Spleen (tissue), 11 donors: ENCODE results near the gene XIRP1. TPM values are rescaled to one million over a fixed set of nuclear protein-coding genes. Genes with fewer than 3 reads are reported as not detected.

Source experiments
- DNase-seq: peaks from one replicate; pipeline ENCODE4 v3.0.0-alpha.2; 2020
- H3K27ac ChIP-seq, 8 donors: fragments of 200-600 bp; sonication (generic) in 7 of 8; 1 replicate in 4 of 8; 2 replicates in 4 of 8; pipeline versions ENCODE4 v1.5.0 to v1.8.0; 2016 to 2021; ENCODE audit warnings: inconsistent platforms in 4 of 8, mild to moderate bottlenecking in 4 of 8, moderate library complexity in 1 of 8
- H3K27me3 ChIP-seq, 7 donors: fragments of 200-600 bp; sonication (generic) in 6 of 7; replicated peaks in 1 of 7; 1 replicate in 4 of 7; 2 replicates in 3 of 7; pipeline versions ENCODE4 v1.5.0 to v1.8.0; 2016 to 2021; ENCODE audit warnings: inconsistent platforms in 3 of 7, mild to moderate bottlenecking in 1 of 7
- H3K36me3 ChIP-seq, 6 donors: fragments of 200-600 bp; sonication (generic) in 5 of 6; 1 replicate in 4 of 6; 2 replicates in 2 of 6; pipeline versions ENCODE4 v1.5.0 to v1.8.0; 2016 to 2021; ENCODE audit warnings: inconsistent platforms in 2 of 6
- H3K4me1 ChIP-seq, 6 donors: fragments of 200-600 bp; sonication (generic) in 5 of 6; 1 replicate in 3 of 6; 2 replicates in 3 of 6; pipeline versions ENCODE4 v1.5.0 to v1.8.0; 2016 to 2021; ENCODE audit warnings: inconsistent platforms in 3 of 6
- H3K4me3 ChIP-seq, 8 donors: fragments of 200-600 bp; sonication (generic) in 7 of 8; 1 replicate in 4 of 8; 2 replicates in 4 of 8; pipeline versions ENCODE4 v1.5.0 to v1.8.0; 2016 to 2021; ENCODE audit warnings: inconsistent platforms in 4 of 8, mild to moderate bottlenecking in 4 of 8, moderate library complexity in 2 of 8
- H3K9me3 ChIP-seq, 8 donors: fragments of 200-600 bp; sonication (generic) in 7 of 8; 1 replicate in 4 of 8; 2 replicates in 4 of 8; pipeline versions ENCODE4 v1.5.0 to v1.8.0; 2016 to 2021; ENCODE audit warnings: inconsistent platforms in 4 of 8
- POLR2A ChIP-seq, 3 donors: fragments of 450-650 bp; IDR thresholded peaks; one replicate each; pipeline ENCODE4 v1.5.1; 2017; ENCODE audit warnings: antibody characterized with exemption in 3 of 3, mild to moderate bottlenecking in 1 of 3
- POLR2AphosphoS5 ChIP-seq, 3 donors: sonication (generic); formaldehyde crosslinking; IDR thresholded peaks; one replicate each; pipeline ENCODE4 v1.5.1; 2017; ENCODE audit warnings: antibody characterized with exemption in 3 of 3
- WGBS, 5 donors: extraction: QIAGEN DNeasy Blood & Tissue Kit in 3 of 5; methylation state at CpG; one replicate each; pipeline versions ENCODE4 v1.1.5 to v1.1.7; 2013 to 2018; 5-methylcytosine and 5-hydroxymethylcytosine counted together
- intact Hi-C: fragments of 100-400 bp; cut with DNase I; formaldehyde crosslinking; loops from one replicate; pipeline ENCODE4 v1.15.0; 2023; ENCODE audit warnings: low total_unique reads
- polyA plus RNA-seq, 3 donors: library from polyadenylated mRNA; stranded (reverse); fragments of 200-250 nt; gene quantifications; one replicate each; pipeline ENCODE4 v1.2.1, GENCODE V29; 2013
- total RNA-seq, 7 donors: library from RNA; depleted of rRNA in 3 of 7; stranded (reverse); fragments of >200 nt in 3 of 7; fragmentation: NEBNext Ultra II Directional in 4 of 7; extraction: Animal tissue kit (Norgen Biotek cat#: 25700) in 4 of 7; gene quantifications; one replicate each; pipeline versions ENCODE4 v1.1.0 to v1.2.1, GENCODE V29; 2016 to 2021
- TF ChIP-seq, protein P1 (sequence below), 11 experiments: fragments of 200-600 bp in 7 of 11; fragments of 450-650 bp in 4 of 11; sonication (generic) in 4 of 11; IDR thresholded peaks in 8 of 11; conservative IDR thresholded peaks in 3 of 11; 1 replicate in 7 of 11; 2 replicates in 4 of 11; pipeline versions ENCODE4 v1.4.0 to v1.8.0; 2016 to 2021; ENCODE audit warnings: antibody characterized with exemption in 11 of 11, inconsistent platforms in 4 of 11, mild to moderate bottlenecking in 1 of 11
- donor health status: healthy with polysubstance abuse.
- donor health status: DM: no; HTN: no; CAD: no; lungs with moderate emphysema.
- donor health status: DM: no; HTN: no; CAD: no.
- donor health status: Bipolar disorder and iron deficiency.
- donor health status: healthy.
- donor health status: DM: no; HTN: no; CAD: no.
- donor health status: DM: yes; HTN: yes; CAD: no.

The XIRP1 gene
- total and polyA plus RNA-seq, 10 donors, result 0.06 to 0.70 (median 0.27) TPM; not detected in 3

DNA sequence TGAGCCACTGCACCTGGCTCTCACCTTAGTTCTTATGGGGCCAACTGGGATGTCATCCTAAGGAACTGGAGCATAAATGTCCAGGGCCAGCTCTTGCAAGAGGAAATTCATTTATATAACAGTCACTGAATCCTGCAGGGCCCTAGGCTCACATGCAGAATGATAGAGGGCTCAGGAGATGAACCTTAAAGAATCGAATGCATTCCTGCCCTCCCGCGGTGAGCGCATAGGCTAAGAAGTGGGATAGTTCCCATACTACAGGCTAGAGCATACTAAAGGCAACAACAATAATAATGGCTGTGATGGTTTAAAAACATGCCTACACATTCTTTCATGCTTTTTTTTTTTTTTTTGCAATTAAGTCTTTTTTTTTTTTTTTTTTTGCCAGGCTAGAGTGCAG, 21.9 kb downstream of the XIRP1 start:
- H3K4me3 ChIP-seq, result no peak overlapping the region
- TF ChIP-seq POLR2A (IDR thresholded peaks at IDR 0.05), result no peak
- TF ChIP-seq, protein P1, sequence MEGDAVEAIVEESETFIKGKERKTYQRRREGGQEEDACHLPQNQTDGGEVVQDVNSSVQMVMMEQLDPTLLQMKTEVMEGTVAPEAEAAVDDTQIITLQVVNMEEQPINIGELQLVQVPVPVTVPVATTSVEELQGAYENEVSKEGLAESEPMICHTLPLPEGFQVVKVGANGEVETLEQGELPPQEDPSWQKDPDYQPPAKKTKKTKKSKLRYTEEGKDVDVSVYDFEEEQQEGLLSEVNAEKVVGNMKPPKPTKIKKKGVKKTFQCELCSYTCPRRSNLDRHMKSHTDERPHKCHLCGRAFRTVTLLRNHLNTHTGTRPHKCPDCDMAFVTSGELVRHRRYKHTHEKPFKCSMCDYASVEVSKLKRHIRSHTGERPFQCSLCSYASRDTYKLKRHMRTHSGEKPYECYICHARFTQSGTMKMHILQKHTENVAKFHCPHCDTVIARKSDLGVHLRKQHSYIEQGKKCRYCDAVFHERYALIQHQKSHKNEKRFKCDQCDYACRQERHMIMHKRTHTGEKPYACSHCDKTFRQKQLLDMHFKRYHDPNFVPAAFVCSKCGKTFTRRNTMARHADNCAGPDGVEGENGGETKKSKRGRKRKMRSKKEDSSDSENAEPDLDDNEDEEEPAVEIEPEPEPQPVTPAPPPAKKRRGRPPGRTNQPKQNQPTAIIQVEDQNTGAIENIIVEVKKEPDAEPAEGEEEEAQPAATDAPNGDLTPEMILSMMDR (IDR thresholded peaks at IDR 0.05 in 8 of 11, conservative IDR thresholded peaks at IDR 0.05 in 3 of 11), result no peak
- no peak for TF ChIP-seq POLR2AphosphoS5 (IDR thresholded peaks at IDR 0.05)
- intact Hi-C loops, result no loop called here
- no peak overlapping the region for H3K27ac ChIP-seq
- no peaks in the 10 kb centered on the region for H3K27me3 ChIP-seq
- H3K36me3 ChIP-seq, result no peaks in the 10 kb centered on the region
- no peak for DNase-seq
- WGBS, 5 donors, result 94 to 98% (median 94%) methylated on average over 4 of the region's 4 CpGs
- H3K9me3 ChIP-seq, result no peaks in the 10 kb centered on the region
- H3K4me1 ChIP-seq, result peaks cover 0 to 27% (median 15%) of the 10 kb centered on the region in 6 donors

DNA sequence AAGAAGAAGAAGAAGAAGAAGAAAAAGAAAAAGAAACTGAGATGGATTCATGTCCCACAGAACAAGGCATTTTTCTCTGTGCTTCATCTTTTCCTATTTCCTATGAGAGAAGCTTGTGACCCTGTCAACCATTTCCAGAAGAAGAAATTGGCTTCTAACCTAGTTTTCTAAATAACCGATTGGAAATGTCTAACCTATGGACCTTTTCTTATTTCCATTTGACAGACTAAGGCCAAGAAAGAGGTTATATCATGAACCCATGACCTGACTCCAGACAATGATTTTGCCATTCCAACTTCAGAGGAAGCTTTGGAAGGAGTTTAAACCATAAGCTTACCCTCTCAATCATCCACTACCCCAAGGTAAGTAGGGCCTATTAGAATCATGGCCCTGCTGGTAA, 22.7 kb downstream of the XIRP1 start:
- no peaks in the 10 kb centered on the region for H3K27me3 ChIP-seq
- DNase-seq, result no peak
- no peaks in the 10 kb centered on the region for H3K9me3 ChIP-seq
- 12 to 77% (median 50%) methylated on average over 1 of the region's 1 CpG for WGBS, 5 donors
- intact Hi-C loops, result no loop called here
- no peak overlapping the region for H3K27ac ChIP-seq
- TF ChIP-seq, protein P1 (IDR thresholded peaks at IDR 0.05 in 8 of 11, conservative IDR thresholded peaks at IDR 0.05 in 3 of 11), result no peak
- TF ChIP-seq POLR2A (IDR thresholded peaks at IDR 0.05), result no peak
- TF ChIP-seq POLR2AphosphoS5 (IDR thresholded peaks at IDR 0.05), result no peak
- H3K4me1 ChIP-seq, result peaks cover 0 to 27% (median 15%) of the 10 kb centered on the region in 6 donors
- H3K4me3 ChIP-seq, result no peak overlapping the region
- H3K36me3 ChIP-seq, result no peaks in the 10 kb centered on the region

DNA sequence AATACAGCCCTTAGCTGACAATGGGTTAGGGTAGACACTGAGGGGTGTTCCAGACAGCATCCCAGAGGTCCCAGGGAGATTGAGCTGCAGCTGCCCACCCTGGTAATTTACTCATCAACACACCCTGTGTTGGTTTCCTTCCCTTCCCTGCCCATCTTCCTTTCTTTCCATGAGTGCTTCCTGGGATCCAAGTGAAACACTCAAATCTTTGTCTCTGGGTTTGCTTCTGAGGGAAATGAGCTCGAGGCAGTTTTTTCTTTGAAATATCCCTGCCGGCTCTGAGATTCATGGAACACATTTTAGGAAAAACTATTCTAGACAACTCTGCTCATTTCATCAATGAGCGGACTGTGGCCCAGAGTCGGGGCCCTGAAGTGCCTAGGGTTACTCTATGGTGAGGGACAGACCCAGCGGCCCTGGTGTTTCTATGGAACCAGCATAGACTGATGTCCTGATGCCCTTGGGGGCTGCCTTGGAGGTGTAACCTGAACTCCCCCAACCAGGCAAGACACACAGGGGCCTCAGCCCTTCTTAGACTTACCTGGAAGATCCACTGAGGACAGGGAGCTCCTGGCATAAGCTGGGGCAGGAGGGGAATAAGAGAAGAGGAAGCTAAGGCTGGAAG, 24.1 kb downstream of the XIRP1 start:
- no peak overlapping the region for H3K4me3 ChIP-seq
- no peak for DNase-seq
- 83 to 96% (median 95%) methylated on average over 5 of the region's 5 CpGs for WGBS, 5 donors
- H3K27ac ChIP-seq, result peak overlapping the region in 1 of 8 donors; percentile 73
- no peaks in the 10 kb centered on the region for H3K9me3 ChIP-seq
- H3K27me3 ChIP-seq, result no peaks in the 10 kb centered on the region
- no peaks in the 10 kb centered on the region for H3K36me3 ChIP-seq
- TF ChIP-seq POLR2AphosphoS5 (IDR thresholded peaks at IDR 0.05), result no peak
- intact Hi-C loops, result no loop called here
- H3K4me1 ChIP-seq, result peaks cover 0 to 27% (median 15%) of the 10 kb centered on the region in 6 donors

DNA sequence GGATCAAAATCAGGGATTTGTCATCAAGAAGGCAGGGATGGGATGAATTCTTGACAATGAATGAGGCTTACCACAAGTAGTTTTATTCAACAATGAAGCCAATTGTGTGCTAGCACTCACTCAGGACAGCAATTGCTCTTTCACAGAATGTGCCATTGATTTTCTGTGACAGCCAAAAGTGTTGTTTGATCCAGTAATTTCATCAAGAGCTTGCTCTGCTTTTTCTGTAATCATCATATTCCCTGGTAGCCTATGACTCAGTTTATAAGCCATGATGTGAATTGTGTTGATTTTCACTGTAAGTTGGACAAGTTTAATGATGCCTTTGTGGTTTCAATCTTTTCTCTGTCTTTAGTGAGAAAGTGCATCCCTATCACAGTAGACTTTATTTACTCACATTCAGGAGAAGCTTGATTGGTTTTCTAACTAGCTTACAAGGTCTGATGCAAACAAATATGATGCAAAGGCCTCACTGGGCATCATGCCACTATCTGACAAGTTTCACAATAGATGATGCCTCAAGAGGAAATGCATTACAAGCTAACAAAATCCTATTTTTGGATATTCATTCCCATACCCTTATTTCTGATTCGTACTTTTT, 25.4 kb downstream of the XIRP1 start:
- H3K4me1 ChIP-seq, result peaks cover 0 to 27% (median 15%) of the 10 kb centered on the region in 6 donors
- no peaks in the 10 kb centered on the region for H3K27me3 ChIP-seq
- DNase-seq, result no peak
- H3K4me3 ChIP-seq, result no peak overlapping the region
- peak overlapping the region in 6 of 8 donors; percentile 31 to 74 (median 66) for H3K27ac ChIP-seq
- intact Hi-C loops, result no loop called here
- no peaks in the 10 kb centered on the region for H3K9me3 ChIP-seq
- TF ChIP-seq POLR2A (IDR thresholded peaks at IDR 0.05), result no peak
- peak in 1 of 3 donors; percentile 66 for TF ChIP-seq POLR2AphosphoS5 (IDR thresholded peaks at IDR 0.05)
- no peaks in the 10 kb centered on the region for H3K36me3 ChIP-seq
- 24 to 62% (median 34%) methylated on average over 1 of the region's 1 CpG for WGBS, 5 donors

DNA sequence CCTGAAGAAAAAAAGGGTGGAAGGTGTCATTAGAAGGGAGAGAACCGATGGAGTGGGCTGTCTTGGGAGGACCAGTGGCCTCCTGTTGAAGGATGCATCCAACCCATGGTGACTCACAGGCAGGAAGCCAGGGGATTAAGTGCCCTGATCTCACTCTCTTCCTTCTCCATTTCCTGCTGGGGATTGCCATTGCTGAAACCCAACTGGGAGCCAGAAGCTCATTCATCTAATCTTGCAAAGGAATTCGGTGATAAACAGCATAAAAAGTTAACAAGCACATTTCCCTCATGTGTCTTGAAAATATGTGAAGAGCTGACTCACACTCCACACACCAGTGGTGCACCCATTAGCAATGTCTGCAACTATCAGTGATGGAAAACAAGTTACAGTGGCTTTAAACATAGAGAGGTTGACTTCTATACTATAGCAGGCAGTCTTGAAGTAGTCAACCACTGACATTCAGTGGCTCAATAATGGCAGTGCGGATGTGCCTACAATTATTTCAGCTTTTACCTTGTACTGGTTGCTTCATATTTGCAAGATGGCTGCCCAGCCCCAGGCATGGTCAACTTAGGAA, 26.2 kb downstream of the XIRP1 start:
- Histone ChIP-seq H3K9me3 (no peaks in the 10 kb centered on the region), H3K4me3 (no peak overlapping the region), H3K27ac (peak overlapping the region in 6 of 8 donors; percentile 3 to 74 (median 64)), H3K4me1 (peaks cover 0 to 27% (median 15%) of the 10 kb centered on the region in 6 donors), H3K36me3 (no peaks in the 10 kb centered on the region), H3K27me3 (no peaks in the 10 kb centered on the region)
- DNase-seq, result no peak
- WGBS, 5 donors, result 51 to 82% (median 67%) methylated on average over 3 of the region's 3 CpGs
- intact Hi-C loops, result no loop called here
- TF ChIP-seq POLR2AphosphoS5 (IDR thresholded peaks at IDR 0.05) (peak in 1 of 3 donors; percentile 67), POLR2A (IDR thresholded peaks at IDR 0.05) (no peak)
- TF ChIP-seq, protein P1 (IDR thresholded peaks at IDR 0.05 in 8 of 11, conservative IDR thresholded peaks at IDR 0.05 in 3 of 11), result no peak
